ENCODE results near the gene ZNF420. TPM values are rescaled to one million over a fixed set of nuclear protein-coding genes. Genes with fewer than 3 reads are reported as not detected.

The ZNF420 gene
- total RNA-seq, 1 experiment from 2014 or later = not detected

- TF ChIP-seq ZBTB33 (IDR thresholded peaks at IDR 0.05; ENCODE audit: extremely low read depth, insufficient replicate concordance, low read length) (no peak), RAD21 (IDR thresholded peaks at IDR 0.05; ENCODE audit: low read depth) (no peak)
Observed at GRCh38 chr19:37078717-37079032, 442 bp downstream of the ZNF420 start (continued).

- Histone ChIP-seq H3K27ac (ENCODE audit: low read depth, low read length) (no peak overlapping the region), H4K20me1 (ENCODE audit: insufficient read depth) (no peaks in the 10 kb centered on the region), H3K4me3 (replicated peaks in 1 of 2; ENCODE audit: low read depth in 1 of 2, low read length in 2 of 2) (no peak overlapping the region), H3K9me2 (ENCODE audit: insufficient read depth) (no peaks in the 10 kb centered on the region), H2AFZ (ENCODE audit: low read depth, low read length, poor library complexity, severe bottlenecking) (no peak overlapping the region), H3K79me2 (ENCODE audit: insufficient read depth, low read length) (no peaks in the 10 kb centered on the region), H3K4me2 (ENCODE audit: low read length) (no peak overlapping the region), H3K9me3 (ENCODE audit: control insufficient read depth in 1 of 2, insufficient read depth in 1 of 2, low read depth in 1 of 2, low read length in 2 of 2) (peaks cover 15 to 33% of the 10 kb centered on the region in 2 experiments; a peak in 2 of 4 replicates), H3K4me1 (ENCODE audit: control insufficient read depth in 1 of 2, insufficient read depth in 2 of 2, low read length in 2 of 2) (no peaks in the 10 kb centered on the region), H3K9ac (ENCODE audit: low read length) (no peak overlapping the region), H3K27me3 (ENCODE audit: insufficient read depth, low read length) (no peaks in the 10 kb centered on the region), H3K36me3 (ENCODE audit: control insufficient read depth in 1 of 2, insufficient read depth in 2 of 2, low read length in 2 of 2) (no peaks in the 10 kb centered on the region)
- ChIA-PET CTCF (no interaction called here), POLR2A (no interaction called here), RAD21 (ENCODE audit: low non-redundant PET in 1 of 2, low total read pairs in 2 of 2, uncharacterized antibody in 2 of 2, unreplicated experiment in 2 of 2) (no interaction called here)
- DNase-seq (ENCODE audit: low read depth, low spot score) (no peak), ATAC-seq (no peak)
- TF ChIP-seq CBX3 (IDR thresholded peaks at IDR 0.05; ENCODE audit: low read depth) (no peak), EGR1 (IDR thresholded peaks at IDR 0.05; ENCODE audit: low read depth) (no peak), SRF (IDR thresholded peaks at IDR 0.05; ENCODE audit: low read depth) (no peak), ELF1 (IDR thresholded peaks at IDR 0.05; ENCODE audit: borderline replicate concordance, low read depth) (no peak), REST (IDR thresholded peaks at IDR 0.05; ENCODE audit: low read depth) (no peak)
- intact Hi-C loops (cut with micrococcal nuclease) = no loop called here
- BruUV-seq (replicated peaks) = no TSS peak
Observed at GRCh38 chr19:37079238-37079637, 1.0 kb downstream of the ZNF420 start.
